NT2/D1 (cell line): ENCODE data around the gene PLEKHA7.
"Not testable (repeated sequence)": the region's sequence is repeated elsewhere in the genome, so short reads cannot be mapped to it uniquely, and the experiment has no call there.

Experiments
- SUZ12 ChIP-seq: IDR thresholded peaks from 2 replicates; pipeline ENCODE4 v1.6.1; 2011; ENCODE audit not compliant: insufficient read length, insufficient read depth; ENCODE audit errors: extremely low read depth
- ZNF274 ChIP-seq: IDR thresholded peaks from 2 replicates; pipeline ENCODE4 v1.6.1; 2011; ENCODE audit warnings: mild to moderate bottlenecking, low read depth, low read length

DNA sequence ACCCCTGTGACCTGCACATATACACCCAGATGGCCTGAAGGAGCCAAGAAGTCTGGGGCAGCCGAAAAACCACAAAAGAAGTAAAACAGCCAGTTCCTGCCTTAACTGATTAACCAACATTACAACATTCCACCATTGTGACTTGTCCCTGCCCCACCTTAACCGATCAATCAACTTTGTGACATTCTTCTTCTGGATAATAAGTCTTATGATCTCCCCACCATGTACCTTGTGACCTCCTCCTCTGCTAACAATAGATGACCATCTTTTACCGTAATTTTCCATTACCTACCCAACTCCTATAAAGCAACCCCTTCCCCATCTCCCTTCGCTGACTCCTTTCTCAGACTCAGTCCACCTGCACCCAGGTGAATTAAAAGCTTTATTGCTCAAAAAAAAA is 125.2 kb downstream of the PLEKHA7 start:
- TF ChIP-seq ZNF274, SUZ12: not testable (repeated sequence)
